Activated CD4-positive, CD25-positive, alpha-beta regulatory T cell treated with anti-CD3 and anti-CD28 coated beads, Interleukin-2, amount 50 U/mL, for 24 hours (primary cell): ENCODE data around the gene GALNT10.

Experiments
- ATAC-seq, 2 donors: fragments of 150-1000 bp; cut with Tn5 transposase; one replicate each; pipeline ENCODE4 v1.10.0; 2021; ENCODE audit warnings: mild to moderate bottlenecking in 1 of 2, moderate library complexity in 1 of 2

The GALNT10 gene

DNA sequence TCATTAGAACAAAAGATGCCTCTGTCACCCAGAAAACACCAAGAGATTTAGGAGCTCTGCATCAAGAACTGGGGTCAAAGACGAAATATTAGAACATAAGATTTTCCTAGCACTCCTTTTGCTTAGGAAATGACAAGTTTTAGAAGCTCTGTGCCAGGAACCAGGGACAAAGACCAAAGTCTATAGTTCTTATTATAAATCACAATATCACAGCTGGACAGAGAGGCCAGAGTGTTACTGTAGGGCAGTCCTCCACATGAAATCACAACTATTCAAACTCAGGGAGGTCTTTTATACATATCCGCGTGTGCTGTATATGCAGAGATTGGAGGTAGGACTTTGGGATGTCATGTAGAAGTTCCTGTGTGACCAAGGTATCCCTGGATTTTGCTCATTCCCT lies 138.5 kb downstream of the GALNT10 start:
- no peak for ATAC-seq

GRCh38 chr5:154329519-154330040 lies 139.0 kb downstream of the GALNT10 start:
- no peak for ATAC-seq

GRCh38 chr5:154330097-154330667 lies 139.6 kb downstream of the GALNT10 start:
- ATAC-seq = no peak

GRCh38 chr5:154331232-154331631 lies 140.7 kb downstream of the GALNT10 start:
- no peak for ATAC-seq

DNA sequence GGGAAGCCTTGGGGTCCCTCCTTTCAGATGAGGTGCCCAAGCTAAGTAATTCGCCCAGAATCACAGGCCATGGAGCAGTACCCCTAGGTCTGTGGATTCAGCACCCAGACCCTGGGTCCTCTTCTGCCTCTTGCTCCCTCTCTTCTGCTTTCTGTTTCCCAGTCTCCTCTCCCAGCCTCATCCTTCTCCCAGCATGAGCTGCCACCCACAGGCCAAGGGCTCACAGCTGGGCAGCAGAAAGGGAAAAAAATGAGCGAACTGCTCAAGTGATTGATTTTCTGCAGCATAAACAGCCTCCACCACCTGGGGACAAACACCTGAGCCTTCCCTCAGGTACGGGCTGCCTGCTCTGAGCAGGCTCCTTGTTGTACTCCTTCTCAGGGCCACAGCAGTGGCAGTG lies 141.4 kb downstream of the GALNT10 start:
- no peak for ATAC-seq

GRCh38 chr5:154332451-154332850 lies 141.9 kb downstream of the GALNT10 start:
- ATAC-seq = no peak

DNA sequence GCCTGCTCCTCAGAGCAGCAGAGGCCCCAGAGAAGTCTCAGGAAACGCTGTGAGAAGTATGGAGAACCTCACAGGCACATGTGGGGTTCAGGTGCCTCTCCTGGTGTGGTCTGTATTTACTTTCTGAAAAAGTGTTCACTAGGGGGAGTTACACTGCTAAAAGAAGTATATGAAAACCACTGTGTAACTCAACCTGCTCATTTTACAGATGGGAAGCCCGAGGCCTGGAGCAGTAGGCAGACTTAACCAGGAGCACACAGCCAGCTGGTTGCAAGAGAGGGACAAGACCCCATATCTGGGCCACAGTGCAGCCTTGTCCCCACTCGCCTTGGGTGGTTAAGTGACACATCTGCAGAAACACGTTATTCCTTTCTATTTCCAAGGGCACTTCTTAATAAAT lies 142.5 kb downstream of the GALNT10 start:
- no peak for ATAC-seq

GRCh38 chr5:154334406-154335064 lies 144.0 kb downstream of the GALNT10 start:
- ATAC-seq = no peak

DNA sequence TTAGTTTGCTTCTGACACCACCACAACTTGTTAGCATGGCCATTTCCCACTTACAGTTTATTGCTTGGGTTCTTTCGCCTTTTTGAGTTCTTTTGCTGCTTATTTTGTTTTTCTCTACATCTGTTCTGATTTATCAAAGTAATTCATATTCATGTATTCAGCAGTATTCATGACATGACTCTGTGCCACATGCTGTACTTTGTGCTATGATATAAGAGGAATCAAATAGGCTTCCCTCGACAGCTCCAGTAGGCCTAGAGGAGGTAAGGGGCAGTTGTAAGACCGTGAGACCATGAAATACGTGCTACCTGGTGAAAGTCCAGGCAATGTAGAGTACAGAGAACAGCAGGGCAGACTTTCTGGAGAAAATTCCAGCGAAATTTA lies 144.5 kb downstream of the GALNT10 start:
- no peak for ATAC-seq

- no peak for ATAC-seq
Observed at GRCh38 chr5:154341620-154342019, 151.1 kb downstream of the GALNT10 start.

DNA sequence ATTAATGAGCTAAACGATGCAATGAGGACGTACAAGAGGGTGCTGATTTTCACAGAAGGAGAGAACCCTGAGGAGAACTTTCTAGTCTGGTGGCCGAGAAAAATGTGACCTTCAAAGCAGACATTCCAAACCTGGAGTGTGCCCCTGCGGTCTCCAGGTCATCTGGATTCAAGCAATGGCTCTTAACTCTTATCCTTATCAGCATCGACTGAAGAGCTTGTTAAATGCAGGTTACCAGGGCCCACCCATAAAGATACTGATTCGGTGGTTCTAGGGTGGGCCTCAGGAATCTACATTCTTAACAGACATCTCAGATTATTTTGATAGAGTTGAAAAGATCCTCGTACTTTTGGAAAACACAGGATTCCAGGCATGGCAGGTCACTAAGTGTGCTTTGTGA lies 151.7 kb downstream of the GALNT10 start:
- no peak for ATAC-seq

DNA sequence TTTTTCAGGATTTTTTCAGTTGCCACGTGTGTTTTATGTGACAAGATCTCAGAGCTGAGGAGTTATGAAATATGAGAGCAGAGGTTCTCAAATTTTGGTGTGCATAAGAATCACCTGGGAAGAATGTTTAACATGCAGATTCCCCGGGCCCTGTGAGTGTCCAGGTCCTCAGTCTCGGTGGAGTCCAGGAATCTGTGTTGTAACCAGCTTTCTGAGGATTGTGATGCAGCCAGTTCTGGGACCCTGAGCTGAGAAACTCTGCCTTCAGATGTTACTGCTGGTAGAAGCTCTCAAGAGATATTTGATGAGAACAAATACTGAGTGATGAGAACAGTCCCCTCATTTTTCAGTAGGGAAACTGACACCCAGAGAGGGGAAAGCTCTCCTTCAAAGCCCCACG lies 152.4 kb downstream of the GALNT10 start:
- ATAC-seq = no peak

GRCh38 chr5:154344461-154344860 lies 153.9 kb downstream of the GALNT10 start:
- ATAC-seq = no peak

GRCh38 chr5:154345255-154345952 lies 154.9 kb downstream of the GALNT10 start:
- ATAC-seq = peak in 1 of 2 donors; percentile 43

DNA sequence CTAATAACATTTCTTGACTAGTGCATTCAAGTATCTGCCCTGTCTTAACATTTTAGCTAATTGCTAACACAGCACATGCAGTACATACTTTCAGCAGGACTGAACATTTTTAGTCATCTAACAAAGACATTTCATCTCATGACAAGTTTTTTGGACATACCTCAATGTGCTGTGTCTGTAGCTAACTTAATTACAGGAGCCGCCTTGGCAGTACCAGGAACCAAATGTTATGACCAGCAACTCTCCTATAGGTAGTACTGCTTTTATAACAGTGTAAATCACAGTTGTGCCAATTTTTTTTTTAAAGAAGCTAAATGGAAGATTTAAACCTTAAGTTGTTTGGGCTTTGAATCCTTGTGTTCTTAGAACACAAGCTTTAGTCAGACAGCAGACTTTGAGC lies 155.9 kb downstream of the GALNT10 start:
- no peak for ATAC-seq

DNA sequence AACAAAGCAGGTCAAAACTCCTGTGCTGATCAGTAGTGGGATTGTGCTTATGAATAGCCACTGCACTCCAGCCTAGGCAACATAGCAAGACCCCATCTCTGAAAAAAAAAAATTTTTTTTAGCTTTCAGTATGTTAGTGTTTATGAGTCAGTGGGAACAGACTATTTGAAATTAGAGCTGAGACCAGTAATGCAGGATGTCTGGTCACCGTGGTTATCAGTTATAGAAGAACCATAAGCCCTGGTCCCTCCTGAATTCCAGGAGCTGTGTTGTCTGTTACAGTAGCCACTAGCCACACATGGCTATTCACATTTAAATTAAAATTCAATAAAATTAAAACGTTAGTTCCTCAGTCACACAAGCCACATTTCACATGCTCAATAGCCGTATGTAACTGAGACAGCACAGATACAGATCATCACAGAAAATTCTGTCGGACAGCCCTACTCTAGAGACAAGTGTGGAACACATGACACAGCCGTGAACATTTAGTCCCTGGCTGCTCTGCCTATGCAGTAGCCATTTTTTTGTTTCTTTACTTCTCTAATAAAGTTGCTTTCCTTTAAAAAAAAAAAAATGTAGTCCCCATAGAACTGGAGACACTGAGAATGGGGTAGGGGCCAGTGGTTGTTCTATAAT lies 159.2 kb downstream of the GALNT10 start:
- ATAC-seq = no peak

- no peak for ATAC-seq
Observed at GRCh38 chr5:154351141-154351540, 160.6 kb downstream of the GALNT10 start.

- peak in 1 of 2 donors; percentile 49 for ATAC-seq
Observed at GRCh38 chr5:154351566-154351965, 161.0 kb downstream of the GALNT10 start.

GRCh38 chr5:154352960-154353548 lies 162.5 kb downstream of the GALNT10 start:
- ATAC-seq = no peak

DNA sequence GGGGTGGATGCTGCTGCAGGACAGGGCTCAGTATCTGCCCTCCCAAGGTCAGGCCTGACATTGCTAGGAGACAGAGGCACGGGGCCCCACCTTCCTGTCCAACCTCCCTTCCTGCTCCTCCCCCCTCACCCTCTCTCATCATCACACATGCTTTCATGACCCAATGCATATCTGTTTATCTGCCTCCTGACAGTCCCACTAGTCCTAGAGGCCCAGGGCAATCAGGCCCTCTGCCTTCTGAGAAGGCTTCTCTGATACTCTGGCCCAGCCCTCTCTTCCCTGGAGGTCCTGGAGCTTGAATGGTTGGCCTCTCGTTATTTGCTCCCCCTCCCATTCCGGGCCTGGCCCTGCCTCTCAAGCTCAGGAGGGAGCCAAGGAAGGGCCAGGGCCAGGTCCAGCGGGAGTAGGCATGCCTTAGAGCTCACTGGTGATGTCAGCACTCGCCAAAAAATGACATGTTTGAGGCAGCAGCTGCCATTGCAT lies 164.6 kb downstream of the GALNT10 start:
- ATAC-seq = no peak

- ATAC-seq = no peak
Observed at GRCh38 chr5:154356020-154356655, 165.6 kb downstream of the GALNT10 start.

DNA sequence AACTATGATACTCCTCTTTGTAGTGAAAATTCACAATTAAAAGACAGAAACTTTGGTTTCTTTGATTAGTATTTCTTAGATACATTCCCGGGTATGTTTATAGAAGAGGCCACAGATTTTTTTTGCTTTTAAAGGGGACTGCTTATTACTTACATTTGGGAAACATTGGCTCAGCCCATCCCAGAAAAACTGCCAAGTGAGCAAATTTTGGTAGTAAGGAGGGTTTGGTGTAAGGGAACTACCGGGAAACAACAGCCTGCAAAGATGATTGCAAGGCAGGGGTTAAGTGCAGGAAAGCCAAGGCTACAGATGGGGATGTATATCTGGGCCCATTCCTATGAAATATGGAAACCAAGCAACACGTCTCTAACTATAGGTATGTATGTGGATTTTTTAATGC lies 166.4 kb downstream of the GALNT10 start:
- no peak for ATAC-seq
